OCI-LY7 (cell line): Measurements from ENCODE around the gene GPR27. TPM values are rescaled to one million over a fixed set of nuclear protein-coding genes. Genes with fewer than 3 reads are reported as not detected.

Experiments used
- BruUV-seq: library from RNA; stranded (reverse); fragments of 400-500 nt; replicated peaks from 2 replicates; lab custom pipeline; 2021; lab: Mats Ljungman, UMichigan
- CTCF ChIA-PET: fragments of 300-600 bp; sonication (Branson Sonifier 250); formaldehyde crosslinking; loops from one replicate; lab custom pipeline; 2022; ENCODE audit warnings: antibody characterized with exemption; ENCODE audit not compliant: unreplicated experiment; lab: Charles Lee
- POLR2A ChIA-PET: fragments of 300-600 bp; sonication (Branson Sonifier 250); formaldehyde crosslinking; loops from one replicate; lab custom pipeline; 2022; ENCODE audit warnings: antibody characterized with exemption; lab: Charles Lee
- DNase-seq: peaks from one replicate; pipeline ENCODE4 v3.0.0-alpha.2; 2015; ENCODE audit warnings: low spot score
- H2AFZ ChIP-seq: fragments of 200-600 bp; sonication (generic), shearing (Covaris generic); 2 replicates; pipeline ENCODE4 v1.6.1; 2014; ENCODE audit warnings: mild to moderate bottlenecking, antibody characterized with exemption, low read length, moderate library complexity
- H3K27ac ChIP-seq: fragments of 200-600 bp; sonication (generic); 2 replicates; pipeline ENCODE4 v1.5.1; 2014; ENCODE audit warnings: mixed run types, low read depth, mild to moderate bottlenecking, moderate library complexity, low read length, inconsistent platforms; ENCODE audit not compliant: poor library complexity, severe bottlenecking
- H3K36me3 ChIP-seq: fragments of 200-600 bp; sonication (generic); 2 replicates; pipeline ENCODE4 v1.6.1; 2014; ENCODE audit warnings: mild to moderate bottlenecking, antibody characterized with exemption, low read length, moderate library complexity, mixed read lengths; ENCODE audit not compliant: insufficient read depth
- H3K4me1 ChIP-seq: fragments of 200-600 bp; sonication (generic); 2 replicates; pipeline ENCODE4 v1.5.1; 2014; ENCODE audit warnings: mild to moderate bottlenecking, low read length; ENCODE audit not compliant: insufficient read depth, poor library complexity, severe bottlenecking
- H3K4me2 ChIP-seq: fragments of 200-600 bp; sonication (generic); 2 replicates; pipeline ENCODE4 v1.6.1; 2014; ENCODE audit warnings: mild to moderate bottlenecking, low read length
- H3K4me3 ChIP-seq: fragments of 200-600 bp; sonication (generic); 2 replicates; pipeline ENCODE4 v1.5.1; 2014; ENCODE audit warnings: mild to moderate bottlenecking, low read depth, low read length; ENCODE audit not compliant: poor library complexity, severe bottlenecking
- H3K79me2 ChIP-seq: fragments of 200-600 bp; sonication (generic); 2 replicates; pipeline ENCODE4 v1.6.1; 2016; ENCODE audit warnings: low read depth, mild to moderate bottlenecking, low read length, moderate library complexity, mixed read lengths; ENCODE audit not compliant: insufficient read depth
- H3K9me2 ChIP-seq: fragments of 200-600 bp; sonication (generic); 2 replicates; pipeline ENCODE4 v1.6.1; 2016; ENCODE audit warnings: mild to moderate bottlenecking, low read length, mixed read lengths; ENCODE audit not compliant: insufficient read depth
- H3K9me3 ChIP-seq: fragments of 200-600 bp; sonication (generic); 2 replicates; pipeline ENCODE4 v1.6.1; 2014; ENCODE audit warnings: mild to moderate bottlenecking, mixed run types, low read length, mixed read lengths
- H4K20me1 ChIP-seq: fragments of 200-600 bp; sonication (generic); 2 replicates; pipeline ENCODE4 v1.6.1; 2014; ENCODE audit warnings: mild to moderate bottlenecking, antibody characterized with exemption, low read length, moderate library complexity, mixed read lengths; ENCODE audit not compliant: insufficient read depth
- EZH2phosphoT487 ChIP-seq: fragments of 200-600 bp; sonication (generic); IDR thresholded peaks from 2 replicates; pipeline ENCODE4 v1.6.1; 2018; ENCODE audit warnings: low read depth, borderline replicate concordance, mild to moderate bottlenecking, mixed run types, antibody characterized with exemption, low read length, moderate library complexity, mixed read lengths
- intact Hi-C: fragments of 100-400 bp; cut with micrococcal nuclease; formaldehyde crosslinking; loops from one replicate; pipeline ENCODE4 v1.10.0; 2022; ENCODE audit not compliant: unreplicated experiment
- total RNA-seq, 2 experiments: library from RNA; depleted of rRNA in 1 of 2; stranded (reverse); fragments of >200 nt in 1 of 2; shearing (Covaris generic) in 1 of 2; gene quantifications; 2 replicates each; pipeline ENCODE4 v1.2.3, GENCODE V29; 2014 to 2022
- TF ChIP-seq, protein P1 (sequence below): fragments of 200-600 bp; sonication (generic); conservative IDR thresholded peaks from 2 replicates; pipeline ENCODE4 v1.5.1; 2014; ENCODE audit warnings: mild to moderate bottlenecking, antibody characterized with exemption, low read length, moderate library complexity, mixed read lengths

Gene GPR27
- total RNA-seq, 2 experiments from 2014 or later, result not detected

DNA sequence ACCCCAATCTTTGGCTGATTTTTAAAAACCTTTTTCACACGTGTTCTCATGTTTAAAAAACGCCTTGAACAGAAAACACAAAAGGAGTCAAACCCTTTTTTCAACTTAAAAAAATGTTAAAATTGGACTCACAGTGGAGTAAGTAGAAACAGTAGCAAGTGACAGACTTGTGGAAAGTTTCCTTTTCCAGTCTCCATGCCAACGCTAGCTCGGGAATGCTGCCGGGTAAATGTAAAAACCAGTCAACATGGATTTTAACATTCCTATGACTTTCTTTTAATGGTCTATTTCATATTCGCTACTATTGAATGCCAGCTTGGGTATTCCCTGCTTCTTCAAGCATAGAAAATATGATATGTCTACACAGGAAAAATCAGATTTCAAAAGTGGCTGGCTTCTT is 32.9 kb downstream of the GPR27 start:
- intact Hi-C loops, result no loop called here
- Histone ChIP-seq H3K79me2 (no peaks in the 10 kb centered on the region), H3K9me2 (no peaks in the 10 kb centered on the region), H3K36me3 (no peaks in the 10 kb centered on the region), H3K4me3 (no peak overlapping the region), H3K27ac (no peak overlapping the region), H3K4me2 (no peak overlapping the region), H3K4me1 (no peaks in the 10 kb centered on the region), H3K9me3 (no peaks in the 10 kb centered on the region), H2AFZ (no peak overlapping the region), H4K20me1 (no peaks in the 10 kb centered on the region)
- POLR2A ChIA-PET, result no interaction called here
- no TSS peak for BruUV-seq
- CTCF ChIA-PET, result no interaction called here
- no peak for TF ChIP-seq EZH2phosphoT487
- TF ChIP-seq, protein P1, sequence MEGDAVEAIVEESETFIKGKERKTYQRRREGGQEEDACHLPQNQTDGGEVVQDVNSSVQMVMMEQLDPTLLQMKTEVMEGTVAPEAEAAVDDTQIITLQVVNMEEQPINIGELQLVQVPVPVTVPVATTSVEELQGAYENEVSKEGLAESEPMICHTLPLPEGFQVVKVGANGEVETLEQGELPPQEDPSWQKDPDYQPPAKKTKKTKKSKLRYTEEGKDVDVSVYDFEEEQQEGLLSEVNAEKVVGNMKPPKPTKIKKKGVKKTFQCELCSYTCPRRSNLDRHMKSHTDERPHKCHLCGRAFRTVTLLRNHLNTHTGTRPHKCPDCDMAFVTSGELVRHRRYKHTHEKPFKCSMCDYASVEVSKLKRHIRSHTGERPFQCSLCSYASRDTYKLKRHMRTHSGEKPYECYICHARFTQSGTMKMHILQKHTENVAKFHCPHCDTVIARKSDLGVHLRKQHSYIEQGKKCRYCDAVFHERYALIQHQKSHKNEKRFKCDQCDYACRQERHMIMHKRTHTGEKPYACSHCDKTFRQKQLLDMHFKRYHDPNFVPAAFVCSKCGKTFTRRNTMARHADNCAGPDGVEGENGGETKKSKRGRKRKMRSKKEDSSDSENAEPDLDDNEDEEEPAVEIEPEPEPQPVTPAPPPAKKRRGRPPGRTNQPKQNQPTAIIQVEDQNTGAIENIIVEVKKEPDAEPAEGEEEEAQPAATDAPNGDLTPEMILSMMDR, result no peak
- no peak for DNase-seq

DNA sequence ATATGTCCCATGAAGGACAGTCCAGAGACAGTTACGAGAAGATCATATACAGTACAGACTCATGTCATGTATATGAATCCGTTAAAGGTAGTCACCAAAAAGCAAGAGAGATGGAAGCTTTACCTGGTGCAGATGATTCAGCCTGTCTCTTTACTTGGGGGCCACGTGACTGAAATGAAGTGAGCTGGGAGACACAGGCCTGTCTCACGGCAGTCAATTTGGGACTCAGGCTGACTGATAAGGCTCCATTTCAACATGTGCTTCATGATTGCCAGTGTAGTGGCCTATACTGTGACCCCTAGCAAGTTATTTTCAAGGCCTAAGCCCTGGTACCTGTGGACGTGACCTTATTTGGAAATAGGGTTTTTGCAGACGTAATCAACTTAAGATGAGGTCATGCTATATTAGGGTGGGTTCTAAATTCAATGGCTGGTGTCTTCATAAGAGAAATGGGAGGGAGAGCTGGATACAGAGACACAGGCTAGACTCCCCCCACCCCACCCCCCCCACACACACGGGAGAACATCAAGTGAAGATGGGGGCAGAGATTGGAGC is 34.3 kb downstream of the GPR27 start:
- TF ChIP-seq EZH2phosphoT487, result no peak
- TF ChIP-seq, protein P1, result no peak
- H3K79me2 ChIP-seq, result no peaks in the 10 kb centered on the region
- H3K4me1 ChIP-seq, result no peaks in the 10 kb centered on the region
- no peaks in the 10 kb centered on the region for H3K9me3 ChIP-seq
- no peaks in the 10 kb centered on the region for H3K36me3 ChIP-seq
- no peak overlapping the region for H3K4me3 ChIP-seq
- H3K4me2 ChIP-seq, result no peak overlapping the region
- CTCF ChIA-PET, result no interaction called here
- BruUV-seq, result no TSS peak
- no peaks in the 10 kb centered on the region for H4K20me1 ChIP-seq
- no peak overlapping the region for H3K27ac ChIP-seq
- POLR2A ChIA-PET, result no interaction called here
- no peak for DNase-seq
- H2AFZ ChIP-seq, result no peak overlapping the region
- H3K9me2 ChIP-seq, result no peaks in the 10 kb centered on the region
- intact Hi-C loops, result no loop called here

DNA sequence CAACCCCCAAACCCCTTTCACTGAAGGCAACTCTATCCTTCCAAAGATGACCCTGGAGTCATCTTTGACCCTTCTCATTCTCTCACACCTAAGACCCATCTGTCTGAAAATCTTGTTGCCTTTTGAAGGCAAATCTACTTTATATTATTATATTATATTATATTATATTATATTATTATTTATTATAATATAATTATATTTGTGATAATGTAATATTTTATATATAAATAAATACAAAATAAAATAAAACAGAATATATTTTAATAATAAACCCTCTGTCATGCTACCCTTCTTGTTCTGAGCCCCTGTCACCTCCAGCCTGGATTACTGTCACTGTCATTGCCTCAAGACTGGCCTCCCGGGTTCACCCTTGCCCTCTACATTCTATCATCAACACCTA is 36.3 kb downstream of the GPR27 start:
- Histone ChIP-seq H4K20me1 (no peaks in the 10 kb centered on the region), H3K9me3 (no peaks in the 10 kb centered on the region), H3K9me2 (no peaks in the 10 kb centered on the region), H2AFZ (no peak overlapping the region), H3K27ac (no peak overlapping the region), H3K4me1 (no peaks in the 10 kb centered on the region), H3K36me3 (no peaks in the 10 kb centered on the region), H3K79me2 (no peaks in the 10 kb centered on the region), H3K4me3 (no peak overlapping the region), H3K4me2 (no peak overlapping the region)
- TF ChIP-seq, protein P1, result no peak
- no peak for TF ChIP-seq EZH2phosphoT487
- DNase-seq, result no peak
- BruUV-seq, result no TSS peak
- intact Hi-C loops, result no loop called here
- ChIA-PET POLR2A (interaction anchor here (0.6 kb wide), 1 partner anchor 1099 kb away, joined by 3 read pairs; no protein-coding TSS in a partner anchor), CTCF (no interaction called here)
